ENCODE data around the gene RHCE.
"Not testable (repeated sequence)": the region's sequence is repeated elsewhere in the genome, so short reads cannot be mapped to it uniquely, and the experiment has no call there.

The RHCE gene

DNA sequence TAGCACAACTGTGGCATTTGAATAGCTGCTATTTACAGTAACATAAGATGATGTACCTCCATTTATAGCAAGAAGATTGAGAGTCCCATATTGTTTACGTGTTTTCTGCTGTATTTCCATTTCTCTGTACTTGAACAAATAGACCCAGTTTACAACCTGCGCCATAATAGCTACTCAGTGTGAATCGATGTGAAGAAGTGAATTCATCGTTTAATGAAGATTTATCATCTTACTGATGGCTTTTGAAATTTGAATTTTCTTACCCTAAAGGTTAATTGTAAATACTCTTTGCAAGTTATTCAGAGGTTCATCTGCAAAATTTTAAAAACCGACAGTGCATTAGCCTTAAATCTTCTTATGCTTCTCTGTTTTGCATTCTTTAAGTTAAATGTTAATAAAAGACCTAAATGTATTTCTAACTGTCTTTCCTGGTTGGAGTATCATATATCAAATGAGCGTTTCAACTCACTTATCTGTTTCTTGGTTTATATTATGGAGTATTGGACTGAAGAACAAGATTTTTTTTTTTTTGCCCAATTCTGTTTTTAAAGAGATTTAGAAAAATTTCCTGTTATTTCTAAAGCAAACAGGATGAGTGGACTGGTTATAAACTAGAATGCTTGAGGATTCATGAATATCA, 12.2 kb upstream of the RHCE start:
- DNase-seq (ENCODE audit: low read depth in 2 of 2) = no peak

DNA sequence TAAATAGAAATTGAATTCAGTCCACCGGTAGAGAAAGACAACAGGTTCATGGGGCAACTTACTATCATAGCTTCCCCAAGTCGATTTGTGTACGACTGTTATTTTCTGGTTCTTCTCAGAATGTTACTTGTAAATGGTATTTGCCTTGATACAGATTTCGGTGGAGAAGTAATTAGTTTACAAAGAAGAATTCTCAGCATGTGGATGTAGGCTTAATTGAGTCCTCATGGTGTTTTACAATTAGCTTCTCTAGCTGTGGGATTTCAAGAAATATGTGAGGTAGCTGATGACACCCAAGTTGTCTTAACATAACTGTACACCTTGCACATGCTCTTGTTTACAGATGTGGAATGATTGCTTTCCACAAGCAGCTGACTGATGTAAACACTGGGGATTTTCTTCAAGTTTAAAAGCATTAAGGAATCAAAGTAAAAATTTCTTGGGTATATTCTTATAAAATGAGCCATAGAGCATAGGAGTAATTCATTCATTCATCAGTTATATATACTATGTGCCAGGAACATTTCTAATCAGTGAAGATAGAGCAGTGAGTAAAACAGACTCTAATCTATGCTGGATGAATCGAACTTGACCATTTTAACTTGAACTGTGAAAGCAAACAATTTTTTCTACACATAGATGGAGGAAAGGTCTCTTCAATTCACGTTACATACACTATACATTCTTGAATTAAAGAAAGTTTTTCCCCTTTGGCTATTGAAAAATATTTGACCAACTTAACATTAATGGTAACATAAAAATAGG, 11.5 kb upstream of the RHCE start:
- no peak for DNase-seq (ENCODE audit: low read depth in 2 of 2)

DNA sequence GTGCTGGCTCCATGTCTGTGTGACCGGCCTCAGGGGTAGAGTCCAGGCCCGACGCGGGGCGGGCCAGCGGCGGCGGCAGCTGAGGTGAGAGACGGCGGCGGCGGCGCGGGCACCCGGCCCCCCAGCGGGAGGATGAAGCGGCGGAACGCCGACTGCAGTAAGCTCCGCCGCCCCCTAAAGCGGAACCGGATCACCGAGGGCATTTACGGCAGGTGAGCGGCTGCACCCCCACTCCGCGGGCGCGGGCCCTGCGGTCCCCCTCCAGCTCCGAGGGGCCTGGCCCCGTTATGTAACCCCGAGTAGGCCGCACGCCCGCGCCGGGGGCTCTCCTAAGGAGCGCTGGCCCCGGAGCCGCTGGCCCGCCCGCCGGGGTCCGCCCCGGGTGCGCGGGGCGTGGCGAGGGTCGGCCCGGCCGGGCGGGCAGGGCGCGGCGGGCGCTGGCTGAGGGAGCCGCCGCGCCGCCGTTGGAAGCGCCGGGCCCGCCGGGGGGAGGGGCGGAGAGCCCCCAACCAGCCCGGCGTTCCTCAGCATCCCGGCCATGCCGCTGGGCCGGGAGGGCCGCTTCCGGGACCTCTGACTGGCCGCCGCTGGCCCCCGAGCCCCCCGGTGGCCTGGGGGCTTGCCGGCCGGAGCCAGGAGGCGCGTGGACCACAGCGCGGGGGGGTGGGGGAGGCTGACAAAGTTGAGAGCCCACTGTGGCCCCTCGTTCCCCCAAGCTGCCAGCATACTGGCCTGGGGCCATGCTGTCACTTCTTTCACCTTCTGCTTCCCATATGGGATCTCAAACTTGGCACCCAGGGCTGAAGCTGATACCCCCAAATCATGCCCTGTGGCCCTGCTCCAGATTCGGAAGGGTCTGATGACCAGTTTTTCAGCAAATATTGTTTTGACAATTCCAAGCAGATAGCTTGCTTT, 10.6 kb upstream of the RHCE start:
- DNase-seq (ENCODE audit: low read depth in 2 of 2) = peak in 1 of 2 donors; percentile 53

DNA sequence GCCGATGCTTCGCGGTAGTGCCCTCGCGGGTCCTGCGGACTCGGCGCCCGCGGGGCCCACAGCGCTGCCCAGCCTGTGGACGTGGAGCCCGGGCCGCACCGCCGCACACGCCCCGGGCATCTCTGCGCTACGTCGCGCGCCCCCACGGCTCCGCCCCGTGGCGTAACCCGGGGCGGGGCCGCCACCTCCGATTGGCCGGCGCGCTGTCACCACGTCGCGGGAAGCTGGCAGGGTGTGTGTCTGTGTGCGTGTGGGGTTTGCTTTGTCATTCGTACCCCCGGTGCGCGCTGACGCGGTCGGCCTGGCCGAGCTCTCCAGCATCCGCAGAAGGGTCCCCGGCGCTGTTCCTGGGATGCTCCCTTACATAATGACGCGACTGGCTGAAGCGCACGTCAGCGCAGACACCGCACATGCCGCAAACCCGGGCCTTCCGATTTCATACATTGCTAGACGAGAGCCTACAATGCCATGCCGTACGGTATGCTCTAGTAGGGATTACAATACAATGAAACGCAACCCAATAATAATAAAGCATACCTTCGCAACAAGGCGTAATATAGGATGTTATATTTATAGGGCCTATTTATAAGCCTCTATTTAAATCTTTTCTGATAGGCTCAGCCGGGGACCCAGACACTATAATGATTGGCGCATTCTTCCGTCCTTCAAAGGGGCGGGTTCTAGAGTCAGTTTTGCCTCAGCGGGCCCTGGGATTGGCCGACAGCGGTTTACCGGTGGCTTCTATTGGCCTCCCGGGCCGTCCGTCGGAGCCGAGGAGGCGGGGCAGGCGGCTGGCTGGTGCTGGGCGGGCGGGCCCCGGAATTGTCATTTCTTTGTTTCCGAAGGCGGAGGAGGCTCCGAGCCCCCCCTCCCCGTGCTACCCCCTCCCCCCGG, 9.7 kb upstream of the RHCE start, which contains the start of gene MACO1:
Gene MACO1, plus strand, starts transcription at position 825 of the 894 bp plus-strand sequence. CDS start 202 bp downstream, outside the sequence.
- DNase-seq (ENCODE audit: low read depth in 2 of 2) = peak; percentile 92 to 93

DNA sequence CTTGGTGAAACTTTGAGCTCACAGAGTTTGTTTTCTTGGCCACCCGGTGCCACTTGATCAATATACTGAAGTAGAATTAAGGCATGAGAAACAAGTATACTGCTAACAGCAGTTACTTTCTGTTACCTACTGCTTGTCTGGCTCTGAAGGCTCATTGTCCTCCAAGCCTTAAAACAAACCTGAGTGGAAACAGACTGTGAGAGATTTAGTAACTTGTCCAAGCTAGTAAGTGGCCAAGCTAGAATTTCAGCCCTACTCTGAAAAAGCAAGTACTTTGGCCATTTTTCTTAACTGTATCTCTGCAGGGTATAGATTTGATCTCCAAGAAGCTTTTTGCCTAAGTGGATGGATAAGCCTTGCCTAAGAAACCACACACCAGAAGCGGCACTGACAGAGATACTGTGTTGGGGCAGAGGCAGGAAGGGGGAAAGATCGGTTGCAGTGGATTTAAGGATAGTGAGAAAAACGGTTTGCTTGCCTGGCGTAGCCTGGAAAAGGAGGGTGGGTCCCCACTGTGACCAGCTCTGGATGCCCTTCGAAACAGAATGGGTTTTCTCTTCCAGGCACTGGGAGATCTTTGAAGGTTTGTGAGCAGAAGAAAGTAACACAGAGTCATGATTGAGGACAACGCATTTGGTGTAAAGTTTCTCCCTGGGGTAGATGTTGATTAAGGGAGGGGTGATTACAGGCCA, 8.0 kb upstream of the RHCE start:
- DNase-seq (ENCODE audit: low read depth in 2 of 2) = no peak

DNA sequence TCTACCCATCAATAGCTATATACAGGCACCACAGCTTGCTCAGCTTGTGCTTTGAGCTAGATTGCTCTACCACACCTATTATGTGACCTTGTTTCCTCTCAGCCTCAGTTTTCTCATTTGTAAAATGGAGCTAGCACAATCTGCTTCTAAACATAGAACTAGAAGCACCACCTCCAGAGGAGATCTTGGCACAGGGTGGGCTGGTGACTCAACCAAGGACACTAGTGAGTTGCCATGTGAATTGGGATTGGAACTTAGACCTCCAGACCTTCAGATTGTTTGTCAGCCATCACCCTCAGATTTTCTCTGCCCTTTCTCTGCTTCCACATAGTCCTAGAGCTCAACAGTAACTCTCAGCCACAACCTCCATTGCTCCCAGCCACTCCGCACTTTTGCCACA, 7.1 kb upstream of the RHCE start:
- no peak for DNase-seq (ENCODE audit: low read depth in 2 of 2)

DNA sequence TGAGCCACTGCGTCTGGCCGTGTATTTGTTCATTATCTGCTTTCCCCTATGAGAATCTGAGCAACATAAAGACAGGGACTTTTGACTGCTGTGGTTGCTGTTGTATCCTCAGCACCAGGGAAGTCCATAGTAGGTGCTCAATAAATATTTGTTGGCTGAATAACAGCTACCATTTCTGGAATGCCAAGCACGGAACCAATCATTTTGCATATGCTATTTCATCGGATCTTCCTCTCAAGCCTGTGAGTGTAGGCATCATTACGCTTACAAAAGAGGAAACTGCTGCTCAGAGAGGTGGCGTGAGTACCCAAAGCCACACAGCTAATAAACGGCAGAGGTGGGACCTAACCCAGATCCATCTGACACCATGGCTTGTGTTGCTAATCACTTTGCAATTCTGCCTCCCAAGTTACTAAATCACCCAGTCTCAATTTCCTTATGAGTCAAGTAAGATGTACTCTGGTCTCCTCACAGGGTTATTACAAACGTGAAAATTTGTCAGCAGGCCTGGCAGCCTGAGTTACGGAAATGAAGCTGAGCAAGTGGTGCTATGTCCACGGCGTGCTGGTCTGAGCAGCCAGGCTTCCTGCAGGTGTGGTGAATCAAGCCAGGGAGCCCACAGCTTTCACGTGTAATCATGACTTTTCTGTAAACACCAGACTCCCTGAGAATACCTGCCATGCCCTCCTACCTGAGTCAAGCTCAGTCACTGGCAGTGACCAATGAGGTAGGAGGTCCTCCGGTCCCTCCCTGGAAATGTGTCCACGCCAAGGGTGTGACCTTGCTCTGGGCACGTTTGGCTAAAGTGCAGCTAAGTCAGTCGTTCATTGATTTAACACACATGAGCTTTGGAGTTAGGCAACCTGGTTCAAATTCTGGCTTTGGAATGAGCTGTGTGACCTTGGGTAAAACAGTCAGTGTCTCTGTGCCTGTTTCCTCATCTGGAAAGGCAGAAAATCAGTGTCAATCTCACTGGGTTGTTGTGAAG, 4.8 kb upstream of the RHCE start:
- no peak for DNase-seq (ENCODE audit: low read depth in 2 of 2)

DNA sequence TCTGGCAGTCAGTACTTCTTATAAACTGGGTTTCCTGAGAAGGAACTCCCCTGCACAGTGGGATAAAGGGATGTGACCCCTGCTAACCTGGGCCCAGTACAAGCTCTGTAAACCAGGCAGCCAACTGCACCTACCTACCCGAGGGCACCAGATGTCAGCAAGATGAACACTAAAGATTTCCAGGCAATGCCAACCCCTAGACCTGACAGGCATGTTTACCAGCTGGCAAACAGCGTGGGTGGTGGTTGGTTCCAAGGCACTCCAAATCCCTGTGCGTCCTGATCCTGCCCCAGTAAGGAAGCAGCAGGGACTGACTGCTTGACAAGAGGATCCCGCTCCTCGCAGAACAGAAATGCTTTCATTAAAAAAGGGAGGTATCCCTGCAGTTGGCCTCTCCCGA, 2.6 kb upstream of the RHCE start:
- not testable (repeated sequence) for DNase-seq (ENCODE audit: low read depth in 2 of 2)

DNA sequence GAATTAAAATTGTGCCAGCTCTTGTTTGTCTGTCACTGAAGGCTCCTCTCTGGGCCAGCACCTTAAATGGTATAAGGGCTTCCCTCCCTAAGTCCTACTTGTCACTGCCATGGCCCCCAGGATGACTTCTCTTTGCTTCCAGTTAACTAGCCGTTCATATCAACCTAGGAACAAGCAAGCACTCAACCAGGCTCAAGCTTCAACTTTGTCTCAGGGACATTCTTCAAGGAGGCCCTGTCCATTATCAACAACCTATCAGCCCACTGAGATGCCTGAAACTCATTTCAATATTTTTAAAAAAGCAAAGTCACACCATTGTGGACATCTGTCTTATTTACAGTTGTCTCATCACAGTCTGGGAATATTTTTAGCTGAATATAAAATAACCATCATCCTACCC, 1.3 kb downstream of the RHCE start:
- DNase-seq (ENCODE audit: low read depth in 2 of 2) = not testable (repeated sequence)

DNA sequence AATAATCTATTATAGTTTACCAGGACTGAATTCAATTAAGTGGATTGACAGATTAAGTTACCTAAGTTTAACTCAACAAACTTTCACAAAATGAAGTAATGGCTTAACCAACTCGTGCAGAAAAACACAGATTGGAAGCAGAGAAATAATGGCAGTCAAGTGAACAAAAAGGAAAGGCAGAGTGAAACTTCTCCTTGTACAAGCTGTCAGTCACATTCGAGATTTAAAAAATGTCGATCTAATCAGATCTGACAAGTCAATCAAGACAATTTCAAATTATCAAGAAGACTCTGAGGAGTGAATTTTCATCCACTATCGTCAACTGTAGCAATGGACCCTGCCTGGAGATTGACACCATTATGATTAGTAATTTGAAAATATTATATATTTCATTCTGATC, 3.3 kb downstream of the RHCE start:
- DNase-seq (ENCODE audit: low read depth in 2 of 2) = not testable (repeated sequence)

DNA sequence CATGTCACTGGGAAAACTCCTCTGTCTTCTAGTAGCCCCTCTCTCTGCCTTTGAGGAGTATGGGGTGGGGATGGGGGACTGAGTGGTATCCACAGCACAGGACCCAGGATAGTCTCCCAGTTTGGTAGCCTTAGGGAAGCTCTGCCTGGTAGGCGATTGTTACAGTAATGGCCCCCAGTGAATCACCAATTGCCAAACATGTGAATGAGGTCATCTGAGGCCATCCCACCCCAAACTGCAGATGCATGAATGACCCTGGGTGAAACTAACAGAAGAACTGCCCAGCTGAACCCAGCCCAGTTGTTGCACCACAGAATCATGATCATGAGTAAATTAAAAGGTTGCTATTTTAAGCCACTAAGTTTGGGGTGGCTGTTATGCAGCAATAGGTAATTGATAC, 6.0 kb downstream of the RHCE start:
- not testable (repeated sequence) for DNase-seq (ENCODE audit: low read depth in 2 of 2)

DNA sequence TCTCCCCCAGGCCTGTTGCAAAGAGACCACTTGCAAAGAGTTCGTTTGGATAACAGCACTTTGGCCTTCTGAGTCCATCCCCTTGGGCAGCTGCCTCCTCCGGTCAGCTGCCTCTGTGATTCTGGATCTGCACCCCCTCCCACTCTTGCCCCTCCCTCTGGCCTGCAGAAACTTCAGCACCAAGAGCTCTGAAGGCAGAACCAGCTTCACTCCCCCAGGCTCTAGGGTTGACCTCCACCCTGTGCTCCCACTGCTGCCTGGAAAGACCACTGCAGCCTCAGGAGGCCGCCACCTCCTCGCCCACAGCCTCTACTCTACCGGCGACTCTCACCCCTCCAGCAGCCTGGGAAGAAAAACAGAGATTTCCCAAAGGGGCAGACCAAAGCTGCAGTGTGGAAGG, 6.5 kb downstream of the RHCE start:
- DNase-seq (ENCODE audit: low read depth in 2 of 2) = not testable (repeated sequence)

DNA sequence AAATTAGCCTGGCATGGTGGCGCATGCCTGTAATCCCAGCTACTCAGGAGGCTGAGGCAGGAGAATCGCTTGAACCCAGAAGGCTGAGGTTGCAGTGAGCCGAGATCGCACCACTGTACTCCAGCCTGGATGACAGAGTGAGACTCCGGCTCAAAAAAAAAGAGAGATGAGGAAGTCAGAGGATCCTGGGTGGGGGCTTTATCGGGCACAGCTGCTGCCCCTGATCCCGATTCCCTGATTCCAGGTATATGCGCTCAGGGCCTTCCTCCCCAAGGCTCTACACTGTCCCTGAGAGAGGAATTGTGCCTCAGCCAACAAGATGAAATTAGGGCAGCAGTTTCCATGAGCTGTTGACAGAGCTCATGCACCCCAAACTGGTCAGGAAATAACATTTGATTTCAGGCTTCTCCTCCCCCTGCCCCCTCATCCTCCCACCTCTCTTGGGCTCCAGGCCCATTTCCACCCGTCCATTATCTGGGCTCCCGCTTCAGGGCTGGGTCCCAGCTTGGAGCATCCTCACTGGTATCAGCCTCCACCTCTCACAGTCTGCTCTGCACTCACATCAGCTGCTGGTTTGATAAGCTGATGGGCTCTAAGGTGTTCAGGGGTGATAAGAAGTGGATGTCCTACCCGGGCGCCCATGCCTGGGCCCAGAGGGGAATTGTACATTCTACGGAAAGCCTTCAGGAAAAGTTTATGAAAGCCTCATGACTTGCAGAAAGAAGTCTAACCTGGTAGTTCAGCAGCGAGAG, 7.6 kb downstream of the RHCE start:
- DNase-seq (ENCODE audit: low read depth in 2 of 2) = not testable (repeated sequence)

DNA sequence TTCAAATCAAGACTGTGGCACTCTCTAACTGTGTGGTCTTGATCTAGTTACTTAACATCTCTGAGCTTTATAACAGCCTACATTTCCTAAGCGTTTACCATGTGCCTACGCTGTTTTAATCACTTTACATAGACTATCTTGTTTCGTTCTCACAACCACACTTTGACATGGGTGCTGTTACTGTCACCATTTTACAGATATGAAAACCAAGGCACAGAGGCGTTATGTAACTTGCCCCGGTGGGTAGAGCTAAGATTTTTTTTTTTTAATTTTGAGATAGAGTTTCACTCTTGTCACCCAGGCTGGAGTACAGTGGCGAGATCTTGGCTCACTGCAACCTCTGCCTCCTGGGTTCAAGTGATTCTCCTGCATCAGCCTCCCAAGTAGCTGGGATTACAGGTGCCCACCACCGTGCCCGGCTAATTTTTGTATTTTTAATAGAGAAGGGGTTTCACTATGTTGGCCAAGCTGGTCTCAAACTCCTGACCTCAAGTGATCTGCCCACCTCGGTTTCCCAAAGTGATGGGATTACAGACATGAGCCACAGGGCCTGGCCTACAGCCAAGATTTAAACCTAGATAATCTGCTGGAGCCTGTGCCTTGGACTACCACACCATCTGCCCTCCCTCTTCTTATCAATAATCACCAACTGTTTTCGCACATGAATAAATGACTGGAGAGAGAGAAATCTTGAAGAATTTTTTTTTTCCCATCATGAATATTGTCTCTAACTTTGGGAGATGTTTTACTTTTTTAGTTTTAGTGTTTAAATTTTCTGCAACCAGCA, 10.8 kb downstream of the RHCE start:
- not testable (repeated sequence) for DNase-seq (ENCODE audit: low read depth in 2 of 2)

DNA sequence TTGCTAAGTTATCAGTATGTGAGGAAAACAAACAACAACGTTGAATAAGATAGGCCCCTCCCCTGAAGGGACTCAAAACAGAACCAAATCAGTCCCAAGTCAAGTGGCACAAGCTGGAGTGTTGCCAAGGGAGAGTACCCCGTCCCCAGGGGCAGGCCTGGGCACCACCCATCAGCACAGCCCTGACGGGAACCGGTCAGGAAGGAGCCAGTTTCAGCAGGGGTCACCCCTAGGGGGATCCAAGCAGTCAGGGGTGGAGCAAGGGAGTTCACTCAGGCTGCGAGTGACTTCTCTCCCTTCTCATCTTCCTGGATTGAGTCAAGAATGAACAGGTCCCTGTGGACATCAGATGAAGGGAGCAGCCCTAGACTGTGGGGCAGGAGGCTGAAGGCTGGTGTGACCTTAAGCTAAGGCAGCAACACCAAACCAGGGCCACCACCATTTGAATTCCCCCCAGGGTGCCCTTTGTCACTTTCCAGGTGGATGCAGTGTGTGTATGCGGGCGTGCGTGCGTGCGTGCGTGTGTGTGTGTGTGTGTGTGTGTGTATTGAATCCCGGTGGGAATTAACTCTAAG, 14.8 kb downstream of the RHCE start:
- not testable (repeated sequence) for DNase-seq (ENCODE audit: low read depth in 2 of 2)

DNA sequence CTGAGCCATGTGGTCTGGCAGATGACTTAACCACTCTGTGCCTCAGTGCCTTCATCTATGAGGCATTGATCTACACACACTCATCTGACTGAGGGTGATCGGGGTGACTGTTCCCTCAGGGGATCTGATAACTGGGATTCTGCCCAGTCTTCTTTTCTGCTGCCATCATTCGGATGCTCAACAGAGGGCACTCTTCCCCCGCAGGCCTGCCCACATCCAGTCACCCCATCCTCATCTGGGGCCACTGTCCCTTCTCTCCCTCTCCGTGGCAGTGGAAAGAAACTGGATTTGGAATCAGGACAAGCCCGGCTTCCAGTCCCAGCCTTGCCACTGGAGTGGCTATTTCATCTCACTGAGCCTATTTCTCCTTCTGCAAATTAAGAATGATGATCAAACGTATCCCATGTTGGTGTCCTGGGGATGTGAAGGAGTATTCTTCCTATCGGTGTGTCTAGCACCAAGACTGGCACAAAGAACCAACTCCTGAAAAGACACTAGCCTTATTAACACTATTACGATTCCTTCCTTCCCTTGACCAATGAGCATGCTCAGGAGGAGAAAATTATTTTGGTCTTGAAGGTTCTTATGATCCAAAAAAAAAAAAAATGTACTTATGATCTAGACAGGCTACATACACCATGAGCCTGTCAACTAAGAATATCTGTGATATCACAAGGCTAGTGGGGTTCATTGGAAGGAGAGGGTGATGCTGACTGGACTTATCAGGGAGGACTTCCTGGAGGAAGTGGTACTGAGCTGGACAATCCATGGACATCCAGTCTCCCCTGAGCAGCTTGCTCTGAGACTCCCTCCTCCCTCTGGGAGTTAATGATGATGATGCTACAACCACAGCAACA, 17.4 kb downstream of the RHCE start:
- not testable (repeated sequence) for DNase-seq (ENCODE audit: low read depth in 2 of 2)

Measured in stimulated activated CD8-positive, alpha-beta memory T cell treated with anti-CD3 and anti-CD28 coated beads, Interleukin-15, amount 100 ng/mL, for 48 hours (primary cell).